GM21526 (cell line): ENCODE measurements around the gene E2F1.
"Not testable (repeated sequence)": the region's sequence is repeated elsewhere in the genome, so short reads cannot be mapped to it uniquely, and the experiment has no call there.

Source experiments
- ATAC-seq: cut with Tn5 transposase; IDR thresholded peaks from one replicate; pipeline ENCODE4 v1.9.1; 2021; ENCODE audit warnings: moderate library complexity; ENCODE audit not compliant: unreplicated experiment, low FRiP score

The E2F1 gene

GRCh38 chr20:33710681-33711445, 24.7 kb upstream of the E2F1 start:
- ATAC-seq, result no peak

DNA sequence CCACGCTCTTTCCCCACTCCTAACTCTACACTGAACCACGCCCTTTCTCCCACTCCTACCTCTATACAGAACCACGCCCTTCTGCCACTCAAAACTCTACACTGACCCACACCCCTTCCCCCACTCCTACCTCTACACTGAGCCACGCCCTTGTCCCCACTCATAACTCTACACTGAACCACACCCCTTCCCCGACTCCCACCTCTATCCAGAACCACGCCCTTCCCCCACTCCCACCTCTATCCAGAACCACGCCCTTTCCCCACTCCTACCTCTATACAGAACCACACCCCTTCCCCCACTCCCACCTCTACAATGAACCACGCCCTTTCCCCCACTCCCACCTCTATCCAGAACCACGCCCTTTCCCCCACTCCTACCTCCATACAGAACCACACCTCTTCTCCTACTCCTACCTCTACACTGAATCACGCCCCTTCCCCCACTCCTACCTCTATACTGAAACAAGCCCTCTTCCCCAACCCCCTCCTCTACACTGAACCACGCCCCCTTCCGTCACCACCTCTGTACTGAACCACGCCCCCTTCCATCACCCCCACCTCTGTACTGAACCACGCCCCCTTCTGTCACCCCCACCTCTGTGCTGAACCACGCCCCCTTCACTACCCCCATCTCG, 23.8 kb upstream of the E2F1 start:
- no peak for ATAC-seq

- ATAC-seq, result no peak
Observed at GRCh38 chr20:33709398-33709797, 23.2 kb upstream of the E2F1 start.

- no peak for ATAC-seq
Observed at GRCh38 chr20:33707668-33708067, 21.5 kb upstream of the E2F1 start.

- ATAC-seq, result no peak
Observed at GRCh38 chr20:33704197-33704924, 18.2 kb upstream of the E2F1 start.

DNA sequence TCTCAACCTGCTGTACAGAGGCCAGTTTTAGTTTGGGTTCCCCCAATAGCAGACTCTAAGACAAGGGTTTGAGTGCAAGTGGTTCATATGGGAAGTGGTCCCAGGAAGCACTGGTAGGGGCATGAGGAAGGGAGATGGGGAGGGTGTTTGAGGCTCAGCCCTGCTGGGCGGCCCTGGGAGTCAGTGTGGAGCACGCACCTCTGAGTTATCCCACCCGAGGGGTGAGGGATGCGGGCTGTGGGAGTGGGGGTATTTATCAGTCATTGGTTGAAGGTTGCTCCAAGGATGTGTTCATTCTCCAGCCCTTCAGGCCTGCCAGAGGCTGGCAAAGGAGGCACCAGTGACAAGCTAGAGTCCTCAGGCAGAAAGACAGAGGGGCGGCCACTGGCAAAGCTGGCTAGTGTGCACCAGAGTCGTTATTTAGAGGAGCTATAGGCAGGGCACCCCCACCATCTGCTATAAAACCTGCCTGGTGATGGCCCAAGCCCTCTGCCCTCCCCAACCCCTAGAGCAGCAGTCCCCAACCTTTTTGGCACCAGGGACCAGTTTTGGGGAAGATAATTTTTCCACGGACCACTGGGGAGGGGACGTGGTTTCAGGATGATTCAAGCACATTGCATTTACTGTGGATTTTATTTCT, 17.4 kb upstream of the E2F1 start:
- no peak for ATAC-seq

DNA sequence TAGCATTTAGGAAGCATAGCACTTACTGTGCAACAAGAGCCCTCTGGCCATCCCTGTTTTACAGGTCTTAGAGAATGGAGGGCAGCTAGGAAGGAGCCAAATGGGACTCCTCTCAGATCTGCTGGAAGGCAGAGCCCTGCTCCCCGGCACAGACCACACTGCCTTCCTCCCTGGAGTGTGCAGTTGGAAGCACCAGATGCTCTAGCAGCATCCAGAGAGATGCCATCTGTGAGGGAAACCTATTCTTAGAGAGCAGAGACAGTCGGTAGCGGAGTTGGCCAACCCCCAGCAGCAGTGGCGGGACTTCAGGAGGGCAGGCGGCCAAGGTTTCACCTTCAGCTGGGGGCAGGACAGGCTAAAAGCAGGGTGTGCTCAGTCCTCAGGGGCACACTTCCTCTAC, 16.7 kb upstream of the E2F1 start:
- ATAC-seq, result no peak

GRCh38 chr20:33701629-33702450, 15.7 kb upstream of the E2F1 start:
- ATAC-seq, result no peak

- ATAC-seq, result not testable (repeated sequence)
Observed at GRCh38 chr20:33700696-33701441, 14.7 kb upstream of the E2F1 start.

GRCh38 chr20:33698966-33699365, 12.8 kb upstream of the E2F1 start:
- not testable (repeated sequence) for ATAC-seq

- ATAC-seq, result no peak
Observed at GRCh38 chr20:33697129-33697528, 10.9 kb upstream of the E2F1 start.

GRCh38 chr20:33696448-33696847, 10.3 kb upstream of the E2F1 start:
- no peak for ATAC-seq

- ATAC-seq, result no peak
Observed at GRCh38 chr20:33694639-33695012, 8.4 kb upstream of the E2F1 start.

- no peak for ATAC-seq
Observed at GRCh38 chr20:33693741-33694638, 7.8 kb upstream of the E2F1 start.

- ATAC-seq, result no peak
Observed at GRCh38 chr20:33693289-33693688, 7.1 kb upstream of the E2F1 start.

DNA sequence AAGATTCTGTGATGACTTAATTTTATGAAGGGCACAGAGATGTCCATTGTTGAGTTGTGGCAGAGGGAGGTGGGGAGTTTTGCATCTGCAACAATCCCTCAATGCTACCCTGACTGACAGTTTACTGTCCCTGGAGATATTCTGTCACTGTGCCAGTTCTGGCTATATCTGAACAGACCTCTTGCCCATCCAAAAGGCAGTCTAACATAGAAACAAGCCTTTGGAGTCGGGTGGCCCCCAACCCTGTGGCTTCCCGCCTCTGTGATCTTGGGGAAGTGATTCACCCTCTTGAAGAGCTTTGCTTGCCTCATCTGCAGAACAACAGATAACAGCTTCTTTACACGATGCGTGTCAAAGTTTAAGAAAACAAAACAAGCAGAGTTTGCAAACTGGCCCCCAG, 3.8 kb upstream of the E2F1 start:
- ATAC-seq, result no peak

- no peak for ATAC-seq
Observed at GRCh38 chr20:33689493-33689892, 3.3 kb upstream of the E2F1 start.

GRCh38 chr20:33688938-33689424, 2.8 kb upstream of the E2F1 start:
- no peak for ATAC-seq
